Activated naive CD4-positive, alpha-beta T cell treated with anti-CD3 and anti-CD28 coated beads, Interleukin-2, amount 50 U/mL, for 72 hours (primary cell): ENCODE data around the gene TPSG1. TPM values are rescaled to one million over a fixed set of nuclear protein-coding genes. Genes with fewer than 3 reads are reported as not detected.
"Not testable (repeated sequence)": the region's sequence is repeated elsewhere in the genome, so short reads cannot be mapped to it uniquely, and the experiment has no call there.

Experiments used
- ATAC-seq, 2 donors: fragments of 150-1000 bp; cut with Tn5 transposase; 2 replicates each; pipeline ENCODE4 v1.10.0; 2021; ENCODE audit warnings: mild to moderate bottlenecking in 2 of 2, moderate library complexity in 2 of 2
- DNase-seq, 2 donors: peaks; one replicate each; pipeline ENCODE4 v3.0.0; 2021 to 2022; ENCODE audit warnings: low spot score in 2 of 2
- H3K27ac Mint-ChIP-seq, 2 donors: one replicate each; pipeline ENCODE4 v1.8.0; 2022; ENCODE audit warnings: mild to moderate bottlenecking in 2 of 2, mixed read lengths in 2 of 2
- H3K36me3 Mint-ChIP-seq, 2 donors: one replicate each; pipeline ENCODE4 v1.8.0; 2022; ENCODE audit warnings: mixed read lengths in 2 of 2
- H3K9me3 Mint-ChIP-seq, 2 donors: one replicate each; pipeline ENCODE4 v1.8.0; 2022; ENCODE audit warnings: mixed read lengths in 2 of 2
- total RNA-seq, 2 donors: library from RNA; stranded (reverse); gene quantifications; one replicate each; pipeline ENCODE4 v1.2.3, GENCODE V29; 2022

Gene TPSG1
- total RNA-seq, 2 donors from 2014 or later = not detected

DNA sequence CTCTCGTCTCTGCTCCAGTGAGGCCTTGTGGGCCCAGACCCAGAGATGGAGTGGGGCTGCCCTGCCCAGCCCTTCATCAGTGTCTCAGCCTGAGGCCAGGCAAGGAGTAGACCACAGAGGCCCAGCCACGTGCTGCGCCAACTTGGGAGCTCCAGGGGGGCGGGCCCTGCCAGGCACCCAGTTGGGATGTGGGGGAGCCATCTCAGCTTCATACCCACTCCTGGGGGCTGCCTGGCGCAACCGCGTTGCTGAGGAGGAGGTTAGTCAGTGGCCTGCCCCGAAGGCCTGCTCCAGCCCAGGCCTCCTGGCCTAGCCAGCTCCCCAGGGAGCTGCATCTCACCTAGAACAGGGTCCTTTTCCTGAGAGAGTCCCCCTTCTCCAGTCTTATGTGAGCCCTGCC lies 11.8 kb downstream of the TPSG1 start:
- Mint-ChIP-seq H3K27ac (no peak overlapping the region), H3K36me3 (no peaks in the 10 kb centered on the region), H3K9me3 (no peaks in the 10 kb centered on the region)
- no peak for DNase-seq
- ATAC-seq = no peak

DNA sequence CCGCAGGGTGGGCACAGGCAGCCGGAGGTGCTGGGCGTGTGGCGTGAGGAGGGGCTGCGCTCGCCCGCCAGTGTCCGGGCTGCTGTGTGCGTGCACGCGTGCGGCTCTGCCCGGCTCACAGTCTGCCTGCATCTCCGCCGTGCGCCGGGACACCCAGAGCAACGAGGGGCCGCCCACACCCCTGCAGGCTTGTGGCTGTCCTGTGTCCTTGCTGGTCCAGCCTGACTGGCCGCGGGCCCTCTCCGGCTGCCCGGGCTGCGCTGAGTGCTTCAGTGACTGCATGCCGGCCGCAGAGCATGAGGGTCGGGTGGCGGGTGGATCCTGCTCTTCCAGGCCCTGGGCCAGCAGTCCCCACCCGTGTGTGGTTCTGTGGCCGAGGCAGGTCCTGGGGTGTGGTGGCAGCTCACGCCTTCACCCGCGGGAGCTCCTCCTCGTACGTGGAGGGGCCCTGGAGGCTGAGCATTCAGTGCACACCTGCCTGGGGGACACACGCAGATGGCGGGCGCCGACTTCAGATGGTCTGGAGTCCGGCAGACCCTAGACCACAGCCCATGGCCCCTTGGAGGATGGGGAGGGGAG lies 12.4 kb downstream of the TPSG1 start:
- Mint-ChIP-seq H3K36me3 (no peaks in the 10 kb centered on the region), H3K27ac (no peak overlapping the region), H3K9me3 (no peaks in the 10 kb centered on the region)
- ATAC-seq = no peak
- no peak for DNase-seq

DNA sequence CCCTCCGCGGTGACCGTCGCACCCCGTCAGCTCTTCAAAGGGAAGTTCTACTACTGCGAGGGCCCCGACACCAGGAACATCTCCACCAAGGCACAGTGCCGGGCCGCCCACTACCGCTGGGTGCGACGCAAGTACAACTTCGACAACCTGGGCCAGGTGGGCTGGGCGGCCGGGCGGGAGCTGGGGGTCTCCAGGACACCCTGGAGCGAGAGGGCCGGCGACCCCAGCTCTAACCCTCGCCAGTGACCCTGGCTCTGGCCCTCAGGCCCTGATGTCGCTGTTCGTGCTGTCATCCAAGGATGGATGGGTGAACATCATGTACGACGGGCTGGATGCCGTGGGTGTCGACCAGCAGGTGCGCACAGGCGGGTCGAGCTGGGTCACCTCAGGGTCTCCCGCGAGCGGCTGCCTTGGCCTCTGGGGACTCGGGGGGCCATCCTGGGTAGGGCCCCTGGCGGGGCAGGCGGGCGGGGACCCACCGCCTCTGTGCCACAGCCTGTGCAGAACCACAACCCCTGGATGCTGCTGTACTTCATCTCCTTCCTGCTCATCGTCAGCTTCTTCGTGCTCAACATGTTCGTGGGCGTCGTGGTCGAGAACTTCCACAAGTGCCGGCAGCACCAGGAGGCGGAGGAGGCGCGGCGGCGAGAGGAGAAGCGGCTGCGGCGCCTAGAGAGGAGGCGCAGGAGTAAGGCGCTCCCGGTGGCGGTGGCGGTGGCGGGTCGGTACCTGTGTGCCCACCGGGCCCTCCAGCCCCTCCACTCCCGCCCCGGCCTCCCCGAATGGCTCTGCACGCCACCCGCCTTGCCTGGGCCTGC lies 13.4 kb downstream of the TPSG1 start:
- H3K9me3 Mint-ChIP-seq = no peaks in the 10 kb centered on the region
- ATAC-seq = no peak
- H3K27ac Mint-ChIP-seq = no peak overlapping the region
- no peak for DNase-seq
- no peaks in the 10 kb centered on the region for H3K36me3 Mint-ChIP-seq

DNA sequence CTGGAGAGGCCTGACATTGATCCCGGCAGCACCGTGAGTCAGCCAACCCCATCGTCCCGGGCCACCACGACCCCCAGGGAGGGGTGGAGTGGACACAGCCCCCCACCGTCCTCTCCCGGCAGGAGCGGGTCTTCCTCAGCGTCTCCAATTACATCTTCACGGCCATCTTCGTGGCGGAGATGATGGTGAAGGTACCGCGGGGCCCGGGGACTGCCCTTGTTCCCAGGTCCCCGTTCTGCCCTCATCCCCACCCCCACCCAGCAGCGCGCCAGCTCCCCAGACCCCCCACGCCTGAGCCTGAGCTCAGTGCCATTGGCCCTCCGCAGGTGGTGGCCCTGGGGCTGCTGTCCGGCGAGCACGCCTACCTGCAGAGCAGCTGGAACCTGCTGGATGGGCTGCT lies 14.6 kb downstream of the TPSG1 start:
- ATAC-seq (no peak), DNase-seq (no peak)
- H3K36me3 Mint-ChIP-seq = no peaks in the 10 kb centered on the region
- no peak overlapping the region for H3K27ac Mint-ChIP-seq
- H3K9me3 Mint-ChIP-seq = no peaks in the 10 kb centered on the region

DNA sequence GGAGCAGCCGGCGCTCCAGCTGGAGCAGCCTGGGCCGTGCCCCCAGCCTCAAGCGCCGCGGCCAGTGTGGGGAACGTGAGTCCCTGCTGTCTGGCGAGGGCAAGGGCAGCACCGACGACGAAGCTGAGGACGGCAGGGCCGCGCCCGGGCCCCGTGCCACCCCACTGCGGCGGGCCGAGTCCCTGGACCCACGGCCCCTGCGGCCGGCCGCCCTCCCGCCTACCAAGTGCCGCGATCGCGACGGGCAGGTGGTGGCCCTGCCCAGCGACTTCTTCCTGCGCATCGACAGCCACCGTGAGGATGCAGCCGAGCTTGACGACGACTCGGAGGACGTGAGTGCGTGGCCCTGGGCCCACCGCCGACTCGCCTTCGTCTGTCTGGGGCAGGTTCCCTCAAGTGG lies 16.0 kb downstream of the TPSG1 start:
- Mint-ChIP-seq H3K36me3 (no peaks in the 10 kb centered on the region), H3K27ac (no peak overlapping the region), H3K9me3 (no peaks in the 10 kb centered on the region)
- ATAC-seq (no peak), DNase-seq (no peak)

DNA sequence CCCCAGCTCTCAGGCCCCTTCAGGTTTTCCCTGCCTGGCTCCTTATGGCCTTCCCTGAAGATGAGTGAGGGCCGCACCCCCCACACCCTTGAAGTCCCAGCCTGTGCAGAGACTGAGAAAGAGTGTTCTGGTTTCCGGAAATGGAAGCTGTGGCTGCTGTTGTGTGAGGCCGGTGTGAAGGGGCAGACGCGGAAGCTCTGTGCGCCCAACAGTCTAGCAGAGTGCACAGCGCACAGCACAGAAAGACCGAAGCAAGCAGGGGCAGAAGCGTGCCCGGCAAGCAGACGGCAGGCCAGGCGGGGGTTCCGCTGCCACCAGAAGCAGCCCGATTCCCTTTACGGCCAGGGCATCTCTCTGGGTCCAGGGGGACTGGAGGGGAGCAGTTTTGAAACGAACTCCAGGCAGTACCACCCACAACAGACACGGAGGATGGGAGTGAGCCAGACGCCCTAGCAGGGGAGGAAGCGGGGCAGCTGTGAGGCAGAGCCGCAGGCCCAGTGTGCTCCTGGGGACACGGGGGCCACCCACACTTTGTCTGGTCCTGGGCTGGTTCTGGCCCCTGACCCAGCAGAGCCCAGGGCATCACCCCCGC lies 16.7 kb downstream of the TPSG1 start:
- H3K27ac Mint-ChIP-seq = peak overlapping the region in 1 of 2 donors; percentile 65
- H3K36me3 Mint-ChIP-seq = no peaks in the 10 kb centered on the region
- no peak for DNase-seq
- peak; percentile 65 to 67 for ATAC-seq
- no peaks in the 10 kb centered on the region for H3K9me3 Mint-ChIP-seq

DNA sequence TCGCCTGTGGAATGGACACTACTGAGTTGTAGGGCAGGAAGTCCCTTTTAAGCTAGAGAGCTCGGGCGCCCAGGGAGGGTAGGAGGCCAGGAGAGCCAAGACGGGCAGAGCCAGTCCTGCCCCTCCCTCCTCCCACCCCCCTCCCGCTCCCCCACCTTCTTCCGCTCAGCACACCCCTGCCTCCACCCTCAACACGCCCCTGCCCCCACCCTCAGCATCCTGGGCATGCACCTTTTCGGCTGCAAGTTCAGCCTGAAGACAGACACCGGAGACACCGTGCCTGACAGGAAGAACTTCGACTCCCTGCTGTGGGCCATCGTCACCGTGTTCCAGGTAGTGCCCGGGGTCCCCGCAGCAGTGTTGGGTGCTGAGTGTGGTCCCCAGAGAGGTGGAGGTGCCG lies 18.3 kb downstream of the TPSG1 start:
- ATAC-seq = no peak
- DNase-seq = no peak

DNA sequence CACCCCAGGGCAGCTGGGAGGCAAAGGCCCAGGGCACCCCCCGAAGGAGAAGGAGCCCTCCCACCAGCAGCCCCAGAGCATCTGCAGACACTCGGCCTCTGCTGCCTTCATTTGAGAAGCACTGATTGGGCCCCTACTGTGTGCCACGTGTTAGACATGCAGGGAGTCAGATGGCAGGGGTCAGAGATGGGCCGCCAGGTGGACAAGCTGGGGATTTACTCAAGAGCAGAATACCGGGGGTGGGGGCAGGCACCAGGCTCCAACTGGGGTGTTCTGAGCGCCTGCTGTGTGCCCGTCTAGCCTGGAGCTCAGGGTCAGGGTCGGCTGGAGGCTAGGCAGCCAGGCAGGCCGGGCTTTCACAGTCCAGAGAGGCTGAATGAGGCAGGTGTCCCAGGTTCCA lies 18.7 kb downstream of the TPSG1 start:
- H3K9me3 Mint-ChIP-seq = no peaks in the 10 kb centered on the region
- H3K27ac Mint-ChIP-seq = no peak overlapping the region
- no peaks in the 10 kb centered on the region for H3K36me3 Mint-ChIP-seq
- no peak for ATAC-seq
- no peak for DNase-seq

More for the DNA sequence above, 18.3 kb downstream of the TPSG1 start:
- Mint-ChIP-seq H3K27ac (no peak overlapping the region), H3K36me3 (no peaks in the 10 kb centered on the region), H3K9me3 (no peaks in the 10 kb centered on the region)

DNA sequence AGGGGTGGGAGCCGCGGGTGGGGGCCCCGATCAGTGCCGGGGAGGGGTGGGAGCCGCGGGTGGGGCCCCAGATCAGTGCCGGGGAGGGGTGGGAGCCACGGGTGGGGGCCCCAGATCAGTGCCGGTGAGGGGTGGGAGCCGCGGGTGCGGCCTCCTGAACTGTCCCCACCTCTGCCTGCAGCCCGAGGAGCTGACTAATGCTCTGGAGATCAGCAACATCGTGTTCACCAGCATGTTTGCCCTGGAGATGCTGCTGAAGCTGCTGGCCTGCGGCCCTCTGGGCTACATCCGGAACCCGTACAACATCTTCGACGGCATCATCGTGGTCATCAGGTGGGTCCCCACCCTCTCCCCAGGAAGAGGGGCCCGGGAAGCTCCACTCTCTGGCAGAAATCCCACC lies 20.1 kb downstream of the TPSG1 start:
- H3K9me3 Mint-ChIP-seq = peaks cover 0 to 1% of the 10 kb centered on the region in 2 donors
- no peak for DNase-seq
- ATAC-seq = no peak
- peak overlapping the region in 1 of 2 donors; percentile 14 for H3K27ac Mint-ChIP-seq
- no peaks in the 10 kb centered on the region for H3K36me3 Mint-ChIP-seq

DNA sequence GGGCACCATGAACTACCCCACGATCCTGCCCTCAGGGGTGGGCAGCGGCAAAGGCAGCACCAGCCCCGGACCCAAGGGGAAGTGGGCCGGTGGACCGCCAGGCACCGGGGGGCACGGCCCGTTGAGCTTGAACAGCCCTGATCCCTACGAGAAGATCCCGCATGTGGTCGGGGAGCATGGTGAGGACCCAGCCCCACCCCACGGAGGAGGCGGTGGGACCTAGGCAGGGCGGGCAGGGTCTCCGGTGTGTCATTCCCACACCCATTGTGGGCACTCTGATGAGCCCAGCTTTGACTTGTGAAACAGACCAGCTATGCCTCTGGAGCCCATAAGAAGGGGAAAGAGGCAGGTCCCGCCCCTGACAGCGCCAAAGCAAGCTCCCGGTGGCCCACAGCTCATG lies 22.8 kb downstream of the TPSG1 start:
- no peak for ATAC-seq
- H3K36me3 Mint-ChIP-seq = no peaks in the 10 kb centered on the region
- DNase-seq = no peak
- H3K9me3 Mint-ChIP-seq = peaks cover 0 to 5% of the 10 kb centered on the region in 2 donors
- H3K27ac Mint-ChIP-seq = no peak overlapping the region

DNA sequence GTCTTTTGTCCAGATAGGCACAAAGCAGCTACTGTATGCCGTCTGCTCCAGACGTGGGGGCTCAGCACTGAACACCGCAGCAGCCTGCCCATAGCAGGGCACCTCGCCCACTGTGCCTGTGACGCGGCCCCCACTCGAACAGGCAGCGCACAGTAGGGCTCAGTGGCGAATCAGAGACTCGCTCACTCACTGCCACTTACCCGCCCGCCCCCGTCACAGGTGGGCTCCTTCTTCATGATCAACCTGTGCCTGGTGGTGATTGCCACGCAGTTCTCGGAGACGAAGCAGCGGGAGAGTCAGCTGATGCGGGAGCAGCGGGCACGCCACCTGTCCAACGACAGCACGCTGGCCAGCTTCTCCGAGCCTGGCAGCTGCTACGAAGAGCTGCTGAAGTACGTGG lies 23.6 kb downstream of the TPSG1 start:
- no peak for ATAC-seq
- Mint-ChIP-seq H3K36me3 (no peaks in the 10 kb centered on the region), H3K9me3 (peaks cover 0 to 5% of the 10 kb centered on the region in 2 donors)

DNA sequence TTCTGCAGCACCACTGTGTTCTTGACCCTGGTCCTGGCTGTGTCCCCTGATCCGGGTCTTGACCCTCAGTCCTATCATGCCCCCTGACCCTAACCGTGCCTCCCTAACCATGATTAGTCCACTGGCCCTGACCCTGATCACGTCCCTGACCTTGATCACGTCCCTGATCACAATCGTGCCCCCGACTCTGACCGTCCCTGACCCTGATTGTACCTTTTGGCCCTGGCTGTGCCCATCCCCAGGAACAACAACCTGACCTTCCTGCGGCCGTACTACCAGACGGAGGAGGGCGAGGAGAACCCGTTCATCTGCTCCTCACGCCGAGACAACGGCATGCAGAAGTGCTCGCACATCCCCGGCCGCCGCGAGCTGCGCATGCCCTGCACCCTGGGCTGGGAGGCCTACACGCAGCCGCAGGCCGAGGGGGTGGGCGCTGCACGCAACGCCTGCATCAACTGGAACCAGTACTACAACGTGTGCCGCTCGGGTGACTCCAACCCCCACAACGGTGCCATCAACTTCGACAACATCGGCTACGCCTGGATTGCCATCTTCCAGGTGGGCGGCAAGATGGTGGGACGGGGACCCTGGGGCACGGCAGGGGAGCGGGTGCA lies 24.9 kb downstream of the TPSG1 start:
- DNase-seq (no peak), ATAC-seq (no peak)
- Mint-ChIP-seq H3K27ac (no peak overlapping the region), H3K36me3 (no peaks in the 10 kb centered on the region), H3K9me3 (peaks cover 0 to 5% of the 10 kb centered on the region in 2 donors)

More for the DNA sequence above, 23.6 kb downstream of the TPSG1 start:
- DNase-seq = no peak
- H3K27ac Mint-ChIP-seq = no peak overlapping the region

DNA sequence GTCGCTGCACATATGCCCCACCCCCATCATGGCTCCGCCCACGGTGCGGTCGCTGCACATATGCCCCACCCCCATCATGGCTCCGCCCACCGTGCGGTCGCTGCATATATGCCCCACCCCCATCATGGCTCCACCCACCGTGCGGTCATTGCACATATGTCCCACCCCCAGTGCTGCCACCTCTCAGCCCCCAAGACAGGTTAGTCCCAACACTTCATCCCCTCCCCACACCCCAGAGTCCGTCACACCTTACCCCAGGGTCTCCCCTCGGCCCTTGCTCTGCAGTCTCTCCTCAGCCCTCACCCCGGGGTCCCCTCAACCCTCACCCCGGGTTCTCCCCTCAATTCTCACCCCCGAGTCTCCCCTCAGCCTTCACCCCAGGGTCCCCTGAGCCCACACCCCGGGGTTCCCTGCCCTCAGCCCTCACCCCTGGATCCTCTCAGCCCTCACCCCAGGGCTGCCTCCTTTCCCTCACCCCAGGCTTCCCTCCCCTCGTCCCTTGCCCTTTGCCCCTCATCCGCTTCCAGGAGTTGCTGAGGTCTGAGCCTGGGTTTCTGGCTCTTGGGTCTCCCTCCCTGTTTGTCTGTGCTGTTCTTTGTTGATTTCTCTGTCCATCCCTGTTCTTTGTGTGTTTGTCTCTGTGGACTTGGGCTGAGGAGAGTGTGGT lies 25.6 kb downstream of the TPSG1 start:
- H3K9me3 Mint-ChIP-seq = peaks cover 0 to 5% of the 10 kb centered on the region in 2 donors
- H3K27ac Mint-ChIP-seq = no peak overlapping the region
- no peaks in the 10 kb centered on the region for H3K36me3 Mint-ChIP-seq
- ATAC-seq (peak in 1 of 2 donors; percentile 32), DNase-seq (no peak)

DNA sequence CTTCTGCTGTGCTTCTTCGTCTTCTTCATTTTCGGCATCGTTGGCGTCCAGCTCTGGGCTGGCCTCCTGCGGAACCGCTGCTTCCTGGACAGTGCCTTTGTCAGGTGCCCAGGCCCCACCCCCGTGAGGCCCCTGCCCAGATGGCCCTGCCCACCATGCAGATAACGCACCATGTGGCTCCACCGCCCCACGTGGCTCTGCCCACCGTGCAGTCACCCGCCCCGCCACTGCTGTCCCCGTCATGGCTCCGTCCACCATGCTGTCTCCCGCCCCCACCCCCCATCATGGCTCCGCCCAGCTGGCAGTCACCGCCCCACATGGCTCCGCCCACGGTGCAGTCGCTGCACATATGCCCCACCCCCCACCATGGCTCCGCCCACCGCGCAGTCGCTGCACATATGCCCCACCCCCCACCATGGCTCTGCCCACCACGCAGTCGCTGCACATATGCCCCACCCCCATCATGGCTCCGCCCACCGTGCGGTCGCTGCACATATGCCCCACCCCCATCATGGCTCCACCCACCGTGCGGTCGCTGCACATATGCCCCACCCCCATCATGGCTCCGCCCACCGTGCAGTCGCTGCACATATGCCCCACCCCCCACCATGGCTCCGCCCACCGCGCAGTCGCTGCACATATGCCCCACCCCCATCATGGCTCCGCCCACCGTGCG lies 26.3 kb downstream of the TPSG1 start:
- not testable (repeated sequence) for DNase-seq, H3K9me3 Mint-ChIP-seq, ATAC-seq, H3K36me3 Mint-ChIP-seq, H3K27ac Mint-ChIP-seq

DNA sequence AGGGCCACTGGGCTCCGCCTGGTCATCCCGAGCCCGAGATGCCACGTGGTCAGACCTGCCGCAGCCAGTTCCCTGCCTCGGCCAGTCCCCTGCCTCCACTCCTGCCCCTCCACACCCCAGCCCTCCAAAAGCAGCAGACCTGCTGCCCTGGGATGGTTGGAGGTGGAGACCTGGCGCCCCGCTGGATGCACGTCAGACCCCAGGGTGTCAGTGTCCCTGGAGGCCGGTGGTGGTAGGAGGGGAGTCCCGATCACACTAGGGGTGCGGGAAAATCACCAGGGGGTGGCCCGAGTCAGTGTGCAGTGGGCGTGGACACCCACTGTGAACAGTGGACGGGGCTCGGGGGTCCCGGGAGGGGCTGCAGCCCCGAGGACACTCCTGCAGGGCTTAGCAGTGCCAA lies 26.9 kb downstream of the TPSG1 start:
- H3K27ac Mint-ChIP-seq = no peak overlapping the region
- ATAC-seq = no peak
- DNase-seq = no peak
- H3K9me3 Mint-ChIP-seq = peaks cover 0 to 5% of the 10 kb centered on the region in 2 donors
- H3K36me3 Mint-ChIP-seq = no peaks in the 10 kb centered on the region

DNA sequence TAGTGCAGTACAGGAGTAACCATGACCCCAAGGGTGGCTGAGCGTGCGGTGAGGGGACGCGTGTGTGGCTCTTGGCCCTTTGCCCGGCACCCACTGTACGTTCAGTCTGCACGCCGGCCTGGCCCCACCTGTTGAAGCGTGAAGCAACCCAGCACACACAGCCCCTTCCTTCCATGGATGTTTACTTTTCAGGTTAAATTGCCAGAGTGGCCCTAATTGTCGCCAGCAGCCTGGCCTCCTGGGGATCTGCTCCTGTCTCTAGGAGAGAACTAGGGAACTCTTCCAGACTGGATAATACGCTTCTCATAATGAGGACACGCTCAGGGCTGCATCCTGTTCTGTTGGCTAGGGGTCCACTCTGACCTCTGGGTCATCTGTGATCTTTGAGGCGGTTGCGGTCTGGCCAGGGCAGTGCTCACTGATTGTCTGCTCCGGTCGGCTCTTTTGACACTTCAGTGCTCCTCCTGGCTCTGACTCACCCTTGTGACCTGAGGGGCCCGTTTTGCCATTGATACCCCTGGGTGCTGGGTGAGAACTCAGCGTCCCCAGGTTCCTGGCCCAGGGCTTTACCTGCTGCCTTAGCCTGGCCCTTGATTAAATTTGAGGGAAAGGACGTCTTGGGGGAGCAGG lies 27.7 kb downstream of the TPSG1 start:
- Mint-ChIP-seq H3K9me3 (peaks cover 0 to 5% of the 10 kb centered on the region in 2 donors), H3K36me3 (no peaks in the 10 kb centered on the region), H3K27ac (no peak overlapping the region)
- no peak for DNase-seq
- ATAC-seq = no peak
